Gastrocnemius medialis (tissue), 4 donors: ENCODE measurements around the gene C9orf50.

Experiments
- CTCF ChIP-seq, 5 experiments: fragments of 450-650 bp in 3 of 5; fragments of 200-600 bp in 2 of 5; sonication (generic) in 2 of 5; IDR thresholded peaks in 4 of 5; conservative IDR thresholded peaks in 1 of 5; 1 replicate in 4 of 5; 2 replicates in 1 of 5; pipeline ENCODE4 v1.5.1; 2016 to 2019; ENCODE audit warnings: antibody characterized with exemption in 5 of 5, mild to moderate bottlenecking in 3 of 5, moderate library complexity in 3 of 5
- POLR2A ChIP-seq, 2 donors: fragments of 450-650 bp; IDR thresholded peaks; one replicate each; pipeline ENCODE4 v1.6.1; 2017; ENCODE audit warnings: antibody characterized with exemption in 2 of 2, mild to moderate bottlenecking in 2 of 2, moderate library complexity in 2 of 2

GRCh38 chr9:129628709-129629108 is 7.8 kb upstream of the C9orf50 start:
- no peak for TF ChIP-seq POLR2A (IDR thresholded peaks at IDR 0.05)
- TF ChIP-seq CTCF (IDR thresholded peaks at IDR 0.05 in 4 of 5, conservative IDR thresholded peaks at IDR 0.05 in 1 of 5) = no peak
